NCI-H1092 (cell line): ENCODE measurements around the gene HOXB5.

Source experiments
- DNase-seq: peaks from one replicate; lab custom pipeline; 2025; lab: John Stamatoyannopoulos, UW

HOXB5 gene

DNA sequence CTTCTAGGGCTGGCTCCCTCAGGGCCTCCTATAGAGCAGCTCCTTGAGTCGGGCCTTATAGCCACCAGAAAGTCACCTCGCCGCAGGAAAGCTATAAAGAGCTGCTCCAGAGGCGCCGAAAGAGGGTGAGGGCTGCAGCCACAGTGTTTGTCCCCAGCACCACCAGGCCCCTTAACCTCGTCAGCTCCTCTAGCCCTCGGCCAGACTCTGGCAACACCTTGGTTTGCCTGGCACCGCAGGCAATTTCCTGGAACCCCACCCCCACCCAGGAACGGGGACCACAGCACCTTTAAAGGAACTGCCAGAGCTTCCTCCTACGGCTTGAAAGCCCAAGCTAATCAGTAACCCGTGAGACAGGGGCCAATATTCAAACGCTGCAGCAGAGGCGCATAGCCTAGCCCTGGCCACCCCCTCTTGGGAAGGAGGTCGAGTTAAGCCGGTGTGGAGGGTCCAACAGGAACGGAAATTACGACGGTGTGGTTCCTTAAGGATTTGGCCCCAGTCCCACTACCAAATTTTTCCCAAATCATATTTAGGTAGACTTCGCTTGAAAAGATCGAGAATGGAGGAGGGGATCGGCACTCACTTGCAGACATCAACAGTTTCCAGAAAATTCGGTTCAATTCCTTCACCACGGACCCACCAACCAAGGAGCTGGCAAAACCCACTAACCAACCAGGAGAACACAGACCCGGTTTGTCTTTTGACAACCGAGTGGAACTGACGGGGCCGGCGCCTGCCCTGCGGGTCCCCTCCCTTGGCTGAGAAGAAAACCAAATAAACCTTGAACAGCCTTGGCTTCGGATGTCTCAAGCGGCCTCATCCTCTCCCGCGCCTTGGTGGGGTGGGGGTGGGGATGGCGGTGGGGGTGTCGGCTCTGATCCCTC is 8.2 kb upstream of the HOXB5 start:
- DNase-seq: no peak

DNA sequence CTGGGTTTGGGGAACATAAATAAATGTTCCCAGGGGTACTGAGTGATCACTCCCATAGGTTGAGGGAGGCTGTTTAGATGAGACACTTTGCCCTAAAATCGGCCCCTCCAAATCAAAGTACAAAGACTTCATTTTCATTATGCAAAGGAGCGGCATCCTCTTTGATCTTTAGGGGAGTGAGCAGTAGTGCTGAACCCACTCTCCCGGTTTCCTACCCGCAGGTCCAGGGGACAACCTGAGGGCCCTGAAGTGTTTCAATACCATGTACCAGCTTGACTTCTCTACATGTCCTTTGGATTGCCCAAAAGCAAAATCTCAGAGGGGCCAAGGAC is 7.6 kb upstream of the HOXB5 start:
- no peak for DNase-seq

DNA sequence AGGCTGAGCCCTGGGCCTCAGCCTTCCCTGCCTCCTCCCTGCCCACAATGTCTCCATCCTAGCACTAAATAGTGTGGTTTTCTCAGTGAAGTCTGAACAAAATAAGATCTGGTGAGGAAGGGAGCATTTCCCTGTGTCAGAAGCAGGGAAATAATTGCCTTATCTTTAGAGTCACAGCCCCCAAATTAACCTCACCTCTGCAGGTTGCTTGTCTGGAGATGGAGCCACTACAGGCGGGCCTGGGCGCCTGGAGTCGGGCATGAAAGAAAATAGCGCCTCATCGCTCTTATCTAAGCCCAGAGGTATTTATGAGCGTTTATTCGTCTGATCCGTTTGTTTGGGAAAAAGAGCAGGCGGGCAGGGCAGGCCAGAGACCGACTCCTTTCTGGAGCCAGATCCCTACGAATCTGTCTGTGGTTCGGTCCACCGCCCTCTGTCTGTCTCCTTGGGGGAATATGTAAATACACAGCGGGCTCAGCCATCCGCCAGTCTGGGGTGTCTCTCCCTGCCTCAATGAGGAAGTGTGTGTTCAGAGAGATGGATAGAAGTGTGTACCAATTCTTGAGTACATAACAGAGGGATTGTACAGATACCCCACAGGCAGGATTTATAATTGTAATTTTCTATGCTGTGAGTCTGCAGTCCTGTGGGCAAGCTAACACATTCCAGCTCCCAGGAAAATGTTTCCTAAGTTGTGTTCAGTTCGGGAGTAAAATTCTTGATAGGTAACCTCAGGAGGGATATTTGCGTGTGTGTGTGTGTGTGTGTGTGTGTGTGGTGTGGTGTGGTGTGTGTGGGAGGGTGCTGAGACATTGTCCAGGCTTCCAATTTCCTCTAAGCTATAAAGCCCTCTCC is 6.9 kb upstream of the HOXB5 start:
- DNase-seq: no peak

DNA sequence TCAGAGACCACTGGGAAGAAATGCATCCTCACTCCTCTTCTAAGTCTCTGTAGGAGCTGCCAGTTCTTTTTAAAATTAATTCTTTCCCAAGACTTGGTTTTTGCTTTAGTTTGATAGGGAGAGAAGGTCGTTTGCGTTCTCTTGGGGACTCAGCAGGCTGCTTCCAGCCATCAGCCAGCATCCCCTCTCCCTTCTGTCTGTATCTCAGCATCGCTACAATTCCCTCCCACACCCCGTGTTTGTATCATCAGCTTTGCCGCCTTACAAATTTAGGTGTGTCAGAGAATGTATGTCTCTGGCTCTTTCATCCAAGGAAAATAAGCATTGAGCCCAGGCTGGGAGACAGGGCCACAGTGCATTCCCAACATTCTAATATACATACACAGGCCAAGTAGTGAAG is 5.8 kb upstream of the HOXB5 start:
- DNase-seq: no peak

DNA sequence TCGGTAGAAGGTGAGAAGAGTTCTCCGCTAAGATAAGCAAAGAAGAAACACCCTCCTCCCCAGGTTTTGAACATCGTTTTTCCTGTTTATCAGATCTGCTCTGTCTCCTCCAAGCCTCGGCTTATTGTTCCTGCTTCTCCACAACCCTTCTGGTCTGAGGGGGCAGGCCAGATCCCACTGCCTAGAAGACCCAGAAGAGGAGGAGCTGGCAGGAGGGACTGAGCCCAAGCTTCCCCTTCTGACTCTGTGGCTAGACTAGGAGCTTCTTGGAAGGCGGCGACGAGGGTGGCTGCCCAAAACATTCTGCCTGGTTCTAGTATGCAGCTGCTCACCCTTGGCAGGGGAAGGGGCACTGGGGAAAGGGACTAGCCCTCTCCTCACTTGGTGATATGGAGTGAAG is 5.2 kb upstream of the HOXB5 start:
- DNase-seq: no peak

DNA sequence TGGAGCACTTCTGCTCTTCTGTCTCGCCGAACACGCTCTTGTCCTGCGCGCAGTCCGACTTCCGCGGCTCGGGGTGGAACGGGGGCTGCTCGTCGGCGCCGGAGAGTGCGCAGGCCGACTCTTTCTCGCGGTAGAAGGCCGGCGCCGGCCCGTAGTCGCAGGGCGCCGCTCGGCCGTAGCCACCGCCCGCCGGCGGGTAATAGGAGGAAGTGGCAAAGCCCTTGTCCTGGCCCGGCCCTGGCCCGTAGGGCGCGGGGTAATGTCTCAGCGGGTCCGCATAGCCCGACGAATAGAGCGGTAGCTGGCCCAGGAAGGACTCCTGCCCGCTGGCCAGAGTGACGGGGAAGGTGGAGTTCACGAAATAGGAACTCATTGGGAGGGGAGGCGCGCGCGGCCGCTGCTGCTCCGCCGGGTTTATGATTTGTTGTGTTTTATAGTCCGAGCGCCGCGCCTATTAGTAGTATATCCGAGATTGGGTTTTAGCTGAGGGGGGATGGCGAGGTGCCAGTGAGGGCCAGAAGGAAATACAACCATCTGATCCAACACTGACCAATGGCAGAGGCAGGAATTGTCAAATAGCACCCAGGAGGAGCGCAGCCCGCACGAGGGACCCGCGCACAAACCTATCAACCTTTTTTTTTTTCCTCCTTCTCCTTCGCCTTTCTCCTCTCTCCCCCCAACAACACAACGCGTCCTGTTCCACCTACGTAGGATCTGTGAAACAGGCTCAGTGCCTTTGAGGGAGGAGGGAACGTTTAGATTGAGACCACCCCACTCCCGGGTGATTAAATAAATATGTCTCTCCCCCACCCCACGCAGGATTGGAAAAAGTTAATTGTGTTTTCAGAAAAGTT is 4.4 kb upstream of the HOXB5 start:
- DNase-seq: peak; percentile 76

DNA sequence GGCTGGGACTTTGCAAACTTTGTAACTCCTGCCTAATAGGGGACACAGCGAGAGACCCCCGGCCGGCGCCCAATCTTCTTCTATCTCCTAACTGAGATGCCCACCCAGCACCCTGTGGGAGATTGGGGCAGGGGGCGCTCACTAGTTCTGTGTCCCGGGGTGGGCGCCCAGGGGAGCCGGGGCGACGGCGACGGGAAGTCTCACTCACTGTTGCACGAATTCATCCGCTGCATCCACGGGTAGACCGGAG is 3.9 kb upstream of the HOXB5 start:
- no peak for DNase-seq

DNA sequence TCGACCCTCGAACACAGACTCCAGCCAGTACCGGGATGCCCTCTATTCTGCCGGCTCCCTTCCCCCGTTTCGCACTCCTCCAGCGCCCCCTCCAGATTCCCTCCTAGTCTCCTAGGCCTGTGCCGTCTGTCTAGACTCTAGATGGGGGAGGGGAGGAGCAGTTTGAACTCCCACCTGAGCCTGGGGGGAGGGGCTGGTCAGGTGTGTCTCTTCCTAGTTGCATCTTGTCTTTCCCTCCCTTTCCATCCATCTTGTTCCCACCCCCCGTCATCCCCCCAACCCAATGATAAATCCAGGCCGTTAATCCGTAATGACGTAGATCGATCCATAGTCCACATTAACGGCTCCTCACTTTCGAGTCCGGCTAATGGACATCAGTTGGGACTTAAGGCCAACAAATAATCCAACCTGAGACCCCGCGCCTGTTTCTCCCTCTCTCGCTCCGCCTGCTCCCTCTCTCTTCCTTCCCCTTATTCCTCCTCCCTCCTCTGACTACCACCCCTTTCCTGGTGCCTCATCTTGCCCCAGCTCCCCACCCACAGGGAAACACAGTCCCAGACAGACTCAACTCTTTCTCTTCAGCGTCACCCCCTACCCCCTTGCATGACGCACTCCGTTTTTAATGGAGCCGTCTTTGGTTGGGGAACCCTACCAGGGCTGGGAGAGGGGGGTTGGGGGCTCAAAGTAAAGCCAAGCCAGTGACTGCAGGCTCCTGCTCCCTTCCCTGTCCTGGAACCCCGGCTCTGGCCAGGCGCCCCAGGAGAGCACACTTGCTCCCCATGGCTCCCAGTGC is 3.4 kb upstream of the HOXB5 start:
- DNase-seq: peak; percentile 60

DNA sequence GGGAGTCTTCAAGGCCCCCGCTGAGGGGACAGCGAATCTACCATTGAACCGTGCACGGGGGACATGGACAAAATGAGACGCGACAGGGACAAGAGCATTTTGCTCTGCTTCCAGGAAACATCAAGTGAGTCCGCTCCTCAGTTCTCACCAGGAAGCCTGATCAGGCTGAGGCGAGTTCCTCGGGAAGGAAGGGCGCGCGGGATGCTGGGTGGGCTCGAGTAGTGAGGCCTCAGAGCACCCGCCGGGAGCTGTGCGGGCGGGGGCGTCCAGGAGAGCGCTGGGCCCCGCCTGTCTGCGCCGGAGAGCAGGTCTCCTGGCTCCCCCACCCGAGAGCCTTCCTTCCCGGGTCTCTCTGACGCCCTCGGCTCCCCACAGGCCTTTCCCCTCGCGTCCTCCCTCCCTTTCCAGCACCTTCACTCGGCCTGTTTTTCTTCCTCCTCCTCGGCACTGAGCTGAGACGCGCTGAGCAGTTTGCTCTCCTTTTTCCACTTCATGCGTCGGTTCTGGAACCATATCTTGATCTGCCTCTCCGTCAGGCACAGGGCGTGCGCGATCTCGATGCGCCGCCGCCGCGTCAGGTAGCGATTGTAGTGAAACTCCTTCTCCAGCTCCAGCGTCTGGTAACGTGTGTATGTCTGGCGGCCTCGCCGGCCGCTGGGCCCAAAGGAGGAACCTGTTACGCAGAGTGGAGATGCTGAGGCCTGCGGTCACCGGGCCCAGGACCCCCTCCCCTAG is 2.6 kb upstream of the HOXB5 start:
- DNase-seq: no peak

DNA sequence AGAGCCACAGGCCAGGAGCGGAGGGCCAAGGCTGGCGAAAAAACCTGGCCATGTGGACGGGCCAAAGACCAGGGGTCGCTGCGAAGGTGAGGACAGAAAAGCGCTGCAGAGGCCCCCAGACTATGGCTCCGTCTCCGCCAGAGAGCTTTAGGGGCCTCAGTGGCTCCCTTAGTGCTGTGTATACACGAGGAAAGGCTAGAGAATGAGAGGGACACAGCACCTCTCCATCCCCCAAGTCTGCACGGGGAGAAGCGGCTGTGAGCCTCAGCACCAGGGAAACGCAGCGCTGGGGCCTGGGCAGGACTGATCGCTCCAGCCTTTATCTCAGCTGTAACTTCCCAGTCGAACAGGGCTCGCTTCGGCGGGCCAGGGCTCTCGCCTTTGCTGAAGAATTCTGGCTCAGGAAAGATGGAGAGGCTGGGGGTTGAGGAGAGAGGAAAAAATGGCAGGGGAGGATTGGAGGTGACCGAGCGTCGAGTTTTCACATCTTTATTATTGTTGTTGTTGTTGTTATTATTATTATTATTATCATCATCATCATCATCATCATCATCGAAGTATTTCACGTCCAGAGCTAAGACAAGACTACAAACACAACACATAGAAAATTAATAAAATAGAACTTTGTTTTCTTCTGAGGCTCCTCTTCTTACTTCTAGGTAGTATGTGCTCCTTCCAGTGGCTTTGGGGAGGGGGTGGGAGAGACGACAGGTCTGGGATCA is 1.9 kb upstream of the HOXB5 start:
- DNase-seq: no peak

DNA sequence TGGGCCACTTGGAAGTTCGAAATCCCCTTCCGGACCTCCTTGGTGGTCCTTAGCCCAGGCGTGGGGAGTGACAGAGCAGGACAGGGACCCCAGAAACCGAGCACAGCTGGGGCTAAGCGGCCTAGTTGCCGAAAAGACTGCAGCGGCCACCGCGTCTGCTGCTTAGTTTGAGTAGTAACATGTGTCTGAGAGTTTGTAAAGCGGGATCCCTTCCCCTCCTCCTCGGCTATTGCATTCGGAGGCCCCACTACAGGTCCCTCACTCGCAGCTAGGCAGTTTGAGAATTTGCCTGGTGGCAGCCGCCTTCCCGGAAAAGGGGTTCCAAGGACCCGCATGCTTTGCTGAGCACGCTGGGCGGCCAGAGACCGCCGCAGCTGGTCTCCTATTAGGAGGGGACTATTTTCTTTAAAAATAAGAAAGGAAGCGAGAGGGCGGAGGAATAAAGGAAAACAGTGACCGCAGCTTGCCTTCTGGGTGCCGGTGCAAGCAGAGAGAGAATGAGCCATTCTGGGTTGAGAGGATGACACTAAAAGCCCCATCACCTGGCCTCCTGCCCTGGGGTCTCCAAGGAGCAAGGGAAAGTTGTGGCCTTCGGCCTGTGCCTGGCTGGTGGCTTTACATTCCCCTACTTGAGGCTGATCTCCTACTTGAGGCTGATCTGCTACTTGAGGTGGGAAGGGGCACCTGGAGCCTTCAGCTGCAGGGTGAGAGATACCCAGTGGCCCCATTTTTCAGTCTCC is 1.1 kb upstream of the HOXB5 start:
- no peak for DNase-seq

DNA sequence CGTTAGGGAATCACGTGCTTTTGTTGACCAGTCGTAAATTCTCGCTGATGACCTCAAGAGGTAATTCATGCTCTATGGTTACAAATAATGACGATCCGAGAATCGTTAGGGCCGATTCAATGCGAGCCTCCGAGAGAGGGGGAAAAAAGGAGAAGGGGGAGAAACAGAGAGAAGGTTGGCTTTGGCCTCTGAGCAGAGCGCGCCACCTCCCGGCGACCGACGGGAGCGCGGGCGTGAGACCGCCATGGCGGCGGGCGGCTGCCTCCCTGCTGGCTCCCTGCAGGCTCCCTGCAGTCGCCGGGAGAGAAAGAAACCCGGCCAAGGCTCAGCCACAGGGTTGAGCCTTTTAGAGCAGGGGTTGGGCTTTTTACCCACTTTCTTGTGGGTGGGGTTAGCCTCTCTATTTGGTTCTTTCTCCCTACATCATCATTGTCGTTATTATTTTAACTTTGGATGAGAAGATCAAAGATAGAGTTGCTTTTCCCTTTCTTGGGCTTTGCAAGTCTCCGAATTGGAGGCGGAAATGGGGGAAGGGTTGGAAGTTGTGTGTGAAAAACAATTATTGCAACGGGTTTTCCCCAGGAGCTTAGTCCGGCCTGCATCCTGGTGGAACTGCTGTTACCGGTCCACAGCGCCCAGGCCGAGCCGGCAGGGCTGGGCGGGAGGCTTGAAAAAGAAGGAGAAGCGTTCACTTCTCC is 410 bp upstream of the HOXB5 start:
- peak; percentile 98 for DNase-seq

DNA sequence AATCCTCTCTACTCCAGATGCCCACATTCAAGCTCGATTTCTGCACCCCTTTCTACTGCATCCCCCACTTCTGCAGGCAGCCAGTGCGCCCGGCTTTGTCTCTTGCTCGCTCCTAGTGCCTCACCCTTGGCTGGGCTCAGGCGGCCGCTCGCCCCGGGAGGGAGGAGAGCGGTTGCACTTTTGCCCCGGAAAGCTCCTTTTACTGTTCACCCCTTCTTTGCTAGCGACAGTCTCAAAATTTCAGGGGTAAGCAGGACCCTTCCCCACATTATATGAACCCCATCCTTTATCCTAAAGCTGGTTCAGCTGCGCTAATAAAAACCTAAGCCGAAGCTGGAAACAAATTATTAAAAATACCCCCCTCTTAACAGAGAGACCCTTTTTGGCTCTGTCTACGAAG is 1.0 kb downstream of the HOXB5 start:
- no peak for DNase-seq

DNA sequence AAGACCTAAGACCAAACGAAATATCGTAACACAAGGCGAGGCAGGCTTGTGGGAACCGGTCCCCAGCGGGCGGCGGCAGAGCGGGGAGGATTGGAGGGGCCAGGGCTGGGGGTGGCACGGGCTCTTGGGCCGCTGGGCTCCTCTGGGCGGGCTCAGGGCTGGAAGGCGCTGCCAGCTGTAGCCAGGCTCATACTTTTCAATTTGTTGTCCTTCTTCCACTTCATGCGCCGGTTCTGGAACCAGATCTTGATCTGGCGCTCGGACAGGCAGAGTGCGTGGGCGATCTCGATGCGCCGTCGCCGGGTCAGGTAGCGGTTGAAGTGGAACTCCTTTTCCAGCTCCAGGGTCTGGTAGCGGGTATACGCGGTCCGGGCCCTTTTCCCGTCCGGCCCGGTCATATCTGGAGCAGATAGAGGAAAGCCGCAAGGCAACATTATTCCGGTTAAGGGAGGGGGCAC is 1.5 kb downstream of the HOXB5 start:
- DNase-seq: no peak

DNA sequence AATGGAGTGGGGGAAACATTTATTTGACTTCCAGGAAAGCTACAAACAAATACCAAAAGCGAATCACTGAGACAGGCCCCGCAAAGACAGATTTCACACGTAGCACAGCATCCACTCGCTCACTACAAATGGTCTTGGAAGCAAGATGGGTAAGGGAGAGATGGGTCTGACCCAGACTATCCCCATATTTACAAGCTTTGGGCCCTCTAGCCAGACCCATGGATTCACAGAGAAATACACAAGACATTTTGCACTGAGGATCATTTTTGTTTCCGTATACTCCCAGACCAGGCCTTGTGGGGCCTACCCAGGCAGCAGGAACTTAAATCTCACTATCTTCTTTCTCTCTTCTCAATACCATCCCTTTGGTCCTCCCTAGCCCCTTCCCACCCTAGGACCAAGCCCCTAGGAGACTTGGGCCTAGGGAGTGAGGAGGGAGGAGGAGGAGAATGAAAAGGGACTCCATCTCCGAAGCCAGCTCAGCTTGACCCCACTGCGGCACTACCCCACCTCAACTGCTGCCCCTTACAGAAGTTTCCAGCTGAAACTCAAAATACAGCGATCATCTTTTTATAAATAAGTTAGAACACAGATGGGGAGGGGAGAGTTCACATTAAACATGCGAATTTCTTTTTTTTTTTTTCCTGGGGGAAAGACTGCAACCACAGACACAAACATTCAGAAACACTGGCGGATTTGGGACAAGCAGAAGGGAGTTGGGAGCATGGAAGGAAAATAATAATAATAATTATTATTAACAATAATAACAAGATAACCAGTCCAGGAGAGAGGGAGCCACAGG is 2.1 kb downstream of the HOXB5 start:
- DNase-seq: no peak

DNA sequence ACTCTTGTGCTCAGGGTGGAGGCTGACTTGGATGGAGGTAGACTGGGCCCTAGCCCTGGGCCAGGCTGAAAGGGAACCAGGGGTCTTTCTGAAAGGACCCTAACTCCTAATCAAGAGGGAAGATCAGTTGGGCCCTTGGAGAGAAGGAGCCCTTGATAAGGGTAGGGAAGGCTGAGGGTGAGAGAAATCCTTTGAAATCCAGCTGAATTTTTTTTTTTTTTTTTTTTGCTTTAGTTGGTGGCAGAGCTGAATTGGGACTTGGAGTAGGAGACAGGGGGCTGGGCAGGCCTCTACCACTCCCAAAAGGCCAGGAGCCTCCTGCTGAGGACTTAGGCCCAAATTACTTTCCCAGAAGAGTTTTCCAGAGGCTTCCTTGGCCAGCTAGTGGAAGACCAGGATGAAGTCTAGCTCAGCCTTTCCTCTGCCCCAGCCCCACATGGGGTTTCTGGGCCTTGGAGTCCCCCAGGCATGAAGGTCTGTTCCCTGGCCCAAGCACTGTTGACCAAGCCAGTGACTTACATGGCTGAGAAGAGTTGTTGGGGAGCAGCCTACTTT is 2.9 kb downstream of the HOXB5 start:
- no peak for DNase-seq

DNA sequence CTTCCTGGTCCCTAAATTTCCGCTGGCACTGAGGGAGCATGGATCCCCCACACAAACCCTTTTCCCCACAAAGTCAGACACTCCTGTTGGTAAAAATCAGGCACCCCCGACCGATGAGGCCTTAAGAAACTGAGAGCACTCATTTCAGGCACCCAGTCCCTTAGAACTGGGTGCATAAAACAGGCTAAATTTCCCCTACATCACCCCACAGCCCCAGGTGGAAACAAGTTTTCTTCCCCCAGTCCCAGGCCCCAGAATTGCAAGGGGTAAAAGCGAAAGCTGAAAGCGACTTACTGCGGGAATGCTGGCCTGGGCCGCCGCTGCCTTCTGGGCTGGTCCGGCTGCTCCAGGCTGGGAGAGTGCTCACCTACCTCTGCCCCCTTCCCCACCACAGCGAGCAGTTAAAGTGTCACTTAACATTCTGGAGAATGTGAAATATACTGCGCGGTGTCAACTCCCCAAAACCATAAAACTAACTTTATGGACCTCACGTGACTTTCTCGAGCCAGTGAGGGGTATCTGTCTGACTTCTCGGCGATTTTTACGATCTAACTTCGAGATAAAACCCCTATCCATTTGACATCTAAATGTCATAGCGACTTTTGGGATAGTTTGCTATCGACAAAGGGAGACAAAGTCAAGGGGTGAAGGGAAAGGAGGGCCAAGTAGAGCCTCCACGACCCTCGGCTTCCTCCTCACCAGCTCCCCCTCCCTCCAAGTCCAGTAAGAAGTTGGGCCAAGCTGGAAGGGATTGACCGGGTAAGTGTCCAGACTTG is 3.6 kb downstream of the HOXB5 start, which contains the start of gene HOXB3:
Gene HOXB3 (minus strand): TSS at position 411 of the 776 bp plus-strand sequence. CDS start 37,767 bp downstream, outside the sequence.
- no peak for DNase-seq
